ENCODE measurements around the gene SEPTIN10. TPM values are rescaled to one million over a fixed set of nuclear protein-coding genes. Genes with fewer than 3 reads are reported as not detected.
A peak's percentile ranks its signal among the peaks of the same experiment; 100 is the strongest.

SEPTIN10 gene
- total RNA-seq, 2 experiments from 2014 or later: 0.21 to 0.56 TPM

GRCh38 chr2:109514857-109515256 lies 98.9 kb downstream of the SEPTIN10 start:
- Mint-ChIP-seq H3K9me3 (no peaks in the 10 kb centered on the region), H3K4me1 (no peaks in the 10 kb centered on the region), H3K27me3 (no peaks in the 10 kb centered on the region), H3K36me3 (no peaks in the 10 kb centered on the region), H3K4me3 (no peak overlapping the region), H3K27ac (no peak overlapping the region)
- no peak for DNase-seq

- Mint-ChIP-seq H3K4me3 (no peak overlapping the region), H3K9me3 (no peaks in the 10 kb centered on the region), H3K4me1 (no peaks in the 10 kb centered on the region), H3K27ac (no peak overlapping the region), H3K36me3 (no peaks in the 10 kb centered on the region), H3K27me3 (no peaks in the 10 kb centered on the region)
- peak; percentile 28 for DNase-seq
Observed at GRCh38 chr2:109513749-109514588, 99.8 kb downstream of the SEPTIN10 start.

DNA sequence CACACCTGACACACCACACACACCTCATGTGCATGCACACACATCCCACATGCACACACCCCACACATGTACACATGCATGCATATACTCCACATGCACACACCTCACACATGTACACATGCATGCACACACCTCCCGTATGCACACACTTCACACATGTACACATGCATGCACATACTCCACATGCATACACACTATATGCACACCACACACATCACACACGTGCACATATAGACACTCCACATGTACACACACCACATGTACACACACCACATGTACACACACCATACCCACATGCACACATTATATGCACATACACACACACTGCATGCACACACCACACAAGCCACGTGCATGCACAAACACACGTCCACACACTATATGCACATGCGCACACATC lies 100.5 kb downstream of the SEPTIN10 start:
- Mint-ChIP-seq H3K4me1 (no peaks in the 10 kb centered on the region), H3K36me3 (no peaks in the 10 kb centered on the region), H3K27ac (no peak overlapping the region), H3K4me3 (no peak overlapping the region), H3K27me3 (no peaks in the 10 kb centered on the region), H3K9me3 (no peaks in the 10 kb centered on the region)
- no peak for DNase-seq

- Mint-ChIP-seq H3K36me3 (no peaks in the 10 kb centered on the region), H3K27me3 (no peaks in the 10 kb centered on the region), H3K9me3 (no peaks in the 10 kb centered on the region), H3K27ac (no peak overlapping the region), H3K4me1 (no peaks in the 10 kb centered on the region), H3K4me3 (no peak overlapping the region)
- no peak for DNase-seq
Observed at GRCh38 chr2:109512076-109512475, 101.7 kb downstream of the SEPTIN10 start.

DNA sequence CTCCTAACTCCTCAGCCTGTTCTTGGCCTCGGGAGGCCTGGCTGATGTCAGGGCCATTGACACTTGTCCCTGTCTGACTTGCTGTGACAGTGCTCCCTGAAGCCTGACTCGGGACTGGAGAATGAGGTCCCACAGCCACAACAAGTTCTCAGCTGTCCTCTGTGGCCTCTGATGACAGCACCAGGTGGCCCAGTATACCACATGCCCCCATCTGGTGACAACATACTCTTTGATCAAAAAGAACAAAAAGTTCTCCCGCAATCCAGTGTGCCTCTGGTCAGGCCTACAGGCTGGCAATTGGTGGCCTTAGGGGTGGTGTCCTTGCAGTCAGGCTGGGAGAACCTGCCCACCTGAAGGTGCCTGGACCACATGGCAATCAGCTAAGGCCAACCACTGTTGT lies 102.6 kb downstream of the SEPTIN10 start:
- H3K27ac Mint-ChIP-seq: no peak overlapping the region
- DNase-seq: no peak
- no peak overlapping the region for H3K4me3 Mint-ChIP-seq
- H3K9me3 Mint-ChIP-seq: no peaks in the 10 kb centered on the region
- H3K27me3 Mint-ChIP-seq: no peaks in the 10 kb centered on the region
- no peaks in the 10 kb centered on the region for H3K36me3 Mint-ChIP-seq
- no peaks in the 10 kb centered on the region for H3K4me1 Mint-ChIP-seq

GRCh38 chr2:109510136-109511028 lies 103.4 kb downstream of the SEPTIN10 start:
- no peaks in the 10 kb centered on the region for H3K36me3 Mint-ChIP-seq
- H3K27ac Mint-ChIP-seq: no peak overlapping the region
- no peak overlapping the region for H3K4me3 Mint-ChIP-seq
- no peaks in the 10 kb centered on the region for H3K4me1 Mint-ChIP-seq
- DNase-seq: peak; percentile 66
- H3K9me3 Mint-ChIP-seq: no peaks in the 10 kb centered on the region
- no peaks in the 10 kb centered on the region for H3K27me3 Mint-ChIP-seq

- Mint-ChIP-seq H3K27ac (no peak overlapping the region), H3K36me3 (no peaks in the 10 kb centered on the region), H3K27me3 (no peaks in the 10 kb centered on the region), H3K4me3 (no peak overlapping the region), H3K9me3 (no peaks in the 10 kb centered on the region), H3K4me1 (no peaks in the 10 kb centered on the region)
- no peak for DNase-seq
Observed at GRCh38 chr2:109508556-109508955, 105.2 kb downstream of the SEPTIN10 start.

- Mint-ChIP-seq H3K4me1 (no peaks in the 10 kb centered on the region), H3K9me3 (no peaks in the 10 kb centered on the region), H3K4me3 (no peak overlapping the region), H3K27ac (no peak overlapping the region), H3K36me3 (no peaks in the 10 kb centered on the region), H3K27me3 (no peaks in the 10 kb centered on the region)
- DNase-seq: no peak
Observed at GRCh38 chr2:109507828-109508227, 105.9 kb downstream of the SEPTIN10 start.

GRCh38 chr2:109507217-109507616 lies 106.5 kb downstream of the SEPTIN10 start:
- DNase-seq: no peak
- Mint-ChIP-seq H3K4me3 (no peak overlapping the region), H3K27me3 (no peaks in the 10 kb centered on the region), H3K9me3 (no peaks in the 10 kb centered on the region), H3K4me1 (no peaks in the 10 kb centered on the region), H3K36me3 (no peaks in the 10 kb centered on the region), H3K27ac (no peak overlapping the region)

DNA sequence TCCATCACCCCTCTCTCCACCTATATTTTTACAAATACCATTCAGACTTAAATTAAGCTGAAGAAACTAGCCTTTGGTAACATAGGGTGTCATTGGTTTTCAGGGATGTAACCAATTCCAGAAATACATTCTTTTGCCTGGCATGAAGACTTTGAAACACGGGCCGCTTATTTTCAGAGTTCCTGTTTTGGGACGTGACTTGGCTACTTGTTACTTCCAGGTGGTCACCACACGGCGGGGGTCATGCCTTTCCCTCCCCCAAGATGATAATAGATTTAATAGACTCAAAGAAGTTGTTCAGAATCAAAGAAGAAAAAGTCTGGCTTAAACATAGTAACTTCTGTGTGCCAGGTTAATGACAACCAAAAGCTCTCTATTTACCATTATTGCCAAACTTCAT lies 110.6 kb downstream of the SEPTIN10 start:
- no peak for DNase-seq
- no peak overlapping the region for H3K27ac Mint-ChIP-seq
- H3K4me3 Mint-ChIP-seq: no peak overlapping the region
- H3K36me3 Mint-ChIP-seq: no peaks in the 10 kb centered on the region
- H3K27me3 Mint-ChIP-seq: no peaks in the 10 kb centered on the region
- no peaks in the 10 kb centered on the region for H3K4me1 Mint-ChIP-seq
- no peaks in the 10 kb centered on the region for H3K9me3 Mint-ChIP-seq

GRCh38 chr2:109501461-109501860 lies 112.3 kb downstream of the SEPTIN10 start:
- H3K36me3 Mint-ChIP-seq: no peaks in the 10 kb centered on the region
- no peaks in the 10 kb centered on the region for H3K27me3 Mint-ChIP-seq
- H3K9me3 Mint-ChIP-seq: no peaks in the 10 kb centered on the region
- H3K4me1 Mint-ChIP-seq: no peaks in the 10 kb centered on the region
- no peak overlapping the region for H3K4me3 Mint-ChIP-seq
- no peak overlapping the region for H3K27ac Mint-ChIP-seq
- DNase-seq: no peak

DNA sequence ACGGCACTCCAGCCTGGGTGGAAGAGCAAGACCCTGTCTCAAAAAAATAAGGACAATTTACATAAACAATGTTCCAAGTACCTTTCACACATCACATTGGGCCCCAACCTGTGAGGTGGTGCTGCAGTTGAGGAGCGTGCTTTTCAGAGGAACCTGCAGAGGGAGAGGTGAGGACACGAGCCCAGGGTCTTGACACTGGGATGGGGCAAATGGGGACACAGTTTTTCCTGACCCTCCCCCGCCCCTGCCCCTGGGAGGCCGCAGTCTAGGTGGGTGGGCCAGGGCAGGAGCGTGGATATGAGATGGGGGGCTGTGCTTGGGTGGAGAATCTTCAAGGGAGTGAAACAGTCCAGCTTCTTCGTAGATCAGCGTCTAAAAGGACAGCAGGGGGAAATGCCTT lies 112.9 kb downstream of the SEPTIN10 start:
- Mint-ChIP-seq H3K4me1 (no peaks in the 10 kb centered on the region), H3K36me3 (peaks cover 3% of the 10 kb centered on the region), H3K27ac (no peak overlapping the region), H3K4me3 (no peak overlapping the region), H3K27me3 (no peaks in the 10 kb centered on the region), H3K9me3 (no peaks in the 10 kb centered on the region)
- DNase-seq: no peak

DNA sequence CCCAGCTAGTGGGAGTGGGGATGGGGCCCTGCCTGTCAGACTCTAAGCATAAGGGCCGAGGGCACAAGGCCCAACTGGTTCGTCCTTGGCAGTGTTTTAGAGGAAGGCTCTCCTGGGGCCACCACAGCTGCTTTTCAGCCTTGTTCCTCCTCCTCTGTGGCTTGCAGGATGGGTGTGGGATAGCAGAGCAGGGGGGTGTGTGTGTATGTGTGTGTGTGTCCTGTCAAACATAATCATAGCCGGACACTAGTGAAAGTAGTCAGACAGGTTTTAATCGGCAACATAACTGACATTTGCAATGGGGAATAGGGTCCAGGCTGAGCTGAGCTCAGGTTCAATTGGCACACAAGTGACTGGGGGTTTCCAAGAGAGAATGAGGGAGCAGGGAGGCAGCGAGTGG lies 114.2 kb downstream of the SEPTIN10 start:
- DNase-seq: no peak
- Mint-ChIP-seq H3K27me3 (no peaks in the 10 kb centered on the region), H3K9me3 (no peaks in the 10 kb centered on the region), H3K4me1 (no peaks in the 10 kb centered on the region), H3K27ac (no peak overlapping the region), H3K36me3 (peaks cover 3% of the 10 kb centered on the region), H3K4me3 (no peak overlapping the region)

DNA sequence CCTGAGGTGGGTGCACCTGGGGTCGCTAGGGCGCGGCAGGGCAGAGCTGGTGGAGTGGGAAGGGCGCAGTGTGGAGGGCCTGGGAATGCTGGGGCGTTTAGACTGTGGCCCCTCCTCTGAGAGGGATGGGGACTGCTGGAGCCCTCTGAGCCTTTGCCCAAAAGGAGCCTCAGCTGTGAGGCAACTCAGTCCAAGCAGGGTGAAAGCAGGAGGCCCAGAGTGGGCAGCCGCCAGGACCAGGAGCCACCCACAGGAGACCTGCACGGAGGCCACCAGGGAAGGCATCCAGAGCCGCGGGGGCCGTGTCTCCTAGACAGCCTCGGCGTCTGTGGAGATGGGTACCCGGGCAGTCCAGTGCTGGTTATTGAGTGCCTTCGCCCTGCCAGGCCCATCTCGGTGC lies 114.9 kb downstream of the SEPTIN10 start:
- no peaks in the 10 kb centered on the region for H3K27me3 Mint-ChIP-seq
- no peak for DNase-seq
- no peaks in the 10 kb centered on the region for H3K9me3 Mint-ChIP-seq
- peaks cover 3% of the 10 kb centered on the region for H3K36me3 Mint-ChIP-seq
- no peak overlapping the region for H3K4me3 Mint-ChIP-seq
- no peak overlapping the region for H3K27ac Mint-ChIP-seq
- no peaks in the 10 kb centered on the region for H3K4me1 Mint-ChIP-seq

DNA sequence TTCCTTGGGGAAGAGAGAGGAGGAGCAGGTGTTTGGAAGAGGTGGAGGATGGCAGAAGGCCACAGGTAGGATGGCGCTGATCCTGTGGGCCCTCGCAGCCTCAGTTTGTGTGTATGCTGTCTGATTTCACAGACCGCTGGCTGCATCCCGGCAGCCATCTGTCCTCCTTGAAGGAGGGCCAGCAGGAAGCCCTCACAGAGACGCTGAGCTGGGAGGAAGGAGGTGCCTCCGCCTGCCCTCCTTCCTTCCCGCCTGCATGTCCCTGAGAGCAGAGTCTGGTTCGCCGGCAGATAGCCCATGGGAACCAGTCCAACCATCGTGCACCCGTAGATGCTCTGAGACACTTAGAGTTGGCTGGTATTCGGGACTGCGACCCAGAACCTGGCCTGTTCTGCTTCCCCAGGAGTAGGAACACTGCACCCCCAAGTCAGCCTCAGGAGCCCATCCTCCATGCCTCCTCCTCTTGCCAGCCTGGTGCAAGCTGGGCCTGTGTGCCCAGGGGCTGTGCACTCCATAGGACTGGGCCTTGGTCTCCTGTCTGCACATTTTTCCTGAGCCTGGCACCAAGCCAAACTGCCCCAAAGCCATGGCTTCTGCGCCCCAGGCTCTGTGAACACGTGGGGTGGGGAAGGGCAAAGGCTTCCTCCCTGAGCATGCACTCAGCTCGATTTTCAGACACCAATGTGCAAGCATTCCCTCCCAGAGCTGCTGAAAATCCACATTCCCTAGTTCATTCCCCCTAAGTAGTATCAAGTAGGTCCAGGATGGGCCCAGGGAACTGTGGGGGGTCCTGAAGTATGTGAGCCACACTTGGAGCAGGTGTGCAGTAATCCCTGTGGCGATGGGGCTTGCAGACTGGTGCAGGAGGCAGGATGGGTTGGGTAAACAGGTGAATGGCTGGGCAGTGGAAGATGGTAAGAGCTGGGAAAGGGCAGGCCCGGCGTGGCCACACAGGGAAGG lies 115.6 kb downstream of the SEPTIN10 start:
- Mint-ChIP-seq H3K27me3 (no peaks in the 10 kb centered on the region), H3K9me3 (no peaks in the 10 kb centered on the region), H3K27ac (no peak overlapping the region), H3K36me3 (peaks cover 3% of the 10 kb centered on the region), H3K4me3 (no peak overlapping the region), H3K4me1 (no peaks in the 10 kb centered on the region)
- DNase-seq: no peak

Measured in activated naive CD8-positive, alpha-beta T cell treated with anti-CD3 and anti-CD28 coated beads for 36 hours (primary cell).